SK-N-SH (cell line): Measurements from ENCODE around the gene PLCH1. TPM values are rescaled to one million over a fixed set of nuclear protein-coding genes. Genes with fewer than 3 reads are reported as not detected.
A peak's percentile ranks its signal among the peaks of the same experiment; 100 is the strongest.

Experiments used
- CTCF ChIA-PET: fragments of 300-600, 350-600 bp; formaldehyde crosslinking; extraction: SDS; loops from one replicate; lab custom pipeline; 2021; lab: Yijun Ruan, JAX
- POLR2A ChIA-PET: fragments of 350-600 bp; sonication (Branson Sonifier 250); formaldehyde crosslinking; extraction: SDS; loops from one replicate; lab custom pipeline; 2020; ENCODE audit warnings: antibody characterized with exemption, inconsistent platforms; lab: Yijun Ruan, JAX
- DNase-seq: peaks from one replicate; pipeline ENCODE4 v3.0.0; 2012
- H2AFZ ChIP-seq: fragments of 200-600 bp; sonication (generic); 2 replicates; pipeline ENCODE4 v1.8.1; 2016; ENCODE audit warnings: antibody characterized with exemption, mild to moderate bottlenecking, low read depth
- H3F3A ChIP-seq: fragments of 200-600 bp; sonication (generic); replicated peaks from 2 replicates; pipeline ENCODE3; 2016; ENCODE audit warnings: antibody characterized with exemption, mild to moderate bottlenecking; ENCODE audit not compliant: insufficient read depth
- H3K27ac ChIP-seq, 2 experiments: fragments of 200-500 bp in 1 of 2; fragments of 200-600 bp in 1 of 2; sonication (Bioruptor generic) in 1 of 2; sonication (generic), shearing (Covaris generic) in 1 of 2; 2 replicates each; pipeline versions ENCODE4 v1.5.1 to v1.6.1; 2014 to 2016; ENCODE audit warnings: low read depth in 2 of 2, inconsistent platforms in 1 of 2, low read length in 1 of 2, mild to moderate bottlenecking in 1 of 2, mixed read lengths in 1 of 2
- H3K27me3 ChIP-seq: fragments of 200-600 bp; sonication (generic), shearing (Covaris generic); 2 replicates; pipeline ENCODE4 v1.6.1; 2016; ENCODE audit warnings: mixed run types; ENCODE audit not compliant: insufficient read depth
- H3K36me3 ChIP-seq, 2 experiments: fragments of 200-500 bp in 1 of 2; fragments of 200-600 bp in 1 of 2; sonication (Bioruptor generic) in 1 of 2; sonication (generic) in 1 of 2; replicated peaks in 1 of 2; 2 replicates each; pipeline versions ENCODE3 to v1.5.1; 2014 to 2016; ENCODE audit warnings: low read length in 1 of 2, mild to moderate bottlenecking in 1 of 2; ENCODE audit not compliant: insufficient read depth in 2 of 2, control insufficient read depth in 1 of 2
- H3K4me1 ChIP-seq, 2 experiments: fragments of 200-500 bp in 1 of 2; fragments of 200-600 bp in 1 of 2; sonication (Bioruptor generic) in 1 of 2; sonication (generic), shearing (Covaris generic) in 1 of 2; 2 replicates each; pipeline versions ENCODE4 v1.5.1 to v1.6.1; 2014 to 2016; ENCODE audit warnings: low read depth in 1 of 2, low read length in 1 of 2, mixed run types in 1 of 2; ENCODE audit not compliant: insufficient read depth in 2 of 2, control insufficient read depth in 1 of 2
- H3K4me2 ChIP-seq: fragments of 200-600 bp; sonication (generic), shearing (Covaris generic); 2 replicates; pipeline ENCODE4 v1.6.1; 2017; ENCODE audit warnings: mixed run types
- H3K4me3 ChIP-seq, 2 experiments: fragments of 200-500 bp in 1 of 2; fragments of 200-600 bp in 1 of 2; sonication (Bioruptor generic) in 1 of 2; sonication (generic), shearing (Covaris generic) in 1 of 2; 2 replicates each; pipeline versions ENCODE4 v1.5.1 to v1.8.1; 2014 to 2016; ENCODE audit warnings: low read depth in 2 of 2, inconsistent platforms in 1 of 2, low read length in 1 of 2, mild to moderate bottlenecking in 1 of 2, mixed read lengths in 1 of 2, moderate library complexity in 1 of 2
- H3K79me2 ChIP-seq: fragments of 200-600 bp; sonication (generic); 2 replicates; pipeline ENCODE4 v1.8.1; 2017; ENCODE audit warnings: mild to moderate bottlenecking; ENCODE audit not compliant: insufficient read depth
- H3K9ac ChIP-seq: fragments of 200-600 bp; sonication (generic); 2 replicates; pipeline ENCODE4 v1.6.1; 2017; ENCODE audit warnings: mixed run types
- H3K9me2 ChIP-seq: fragments of 200-600 bp; sonication (generic); 2 replicates; pipeline ENCODE4 v1.6.1; 2017; ENCODE audit warnings: mixed run types
- H3K9me3 ChIP-seq: fragments of 200-600 bp; sonication (generic); 2 replicates; pipeline ENCODE4 v1.6.1; 2017; ENCODE audit warnings: mixed run types, mild to moderate bottlenecking, moderate library complexity
- H4K20me1 ChIP-seq: fragments of 200-600 bp; sonication (generic); 2 replicates; pipeline ENCODE4 v1.6.1; 2017; ENCODE audit warnings: mild to moderate bottlenecking, mixed run types; ENCODE audit not compliant: insufficient read depth
- CHD2 ChIP-seq: fragments of 150-350 bp; IDR thresholded peaks from 2 replicates; pipeline ENCODE4 v1.6.1; 2018; ENCODE audit warnings: low read length; ENCODE audit not compliant: partially characterized antibody
- EP300 ChIP-seq, 2 experiments: IDR thresholded peaks; 2 replicates each; pipeline versions ENCODE4 v1.4.0 to v1.6.1; 2012; ENCODE audit warnings: borderline replicate concordance in 1 of 2, low read depth in 1 of 2, low read length in 1 of 2
- EZH2phosphoT487 ChIP-seq: fragments of 200-600 bp; sonication (generic); IDR thresholded peaks from 2 replicates; pipeline ENCODE4 v1.6.1; 2017; ENCODE audit warnings: low read depth, mixed run types, mild to moderate bottlenecking, antibody characterized with exemption, moderate library complexity, borderline replicate concordance
- GATA2 ChIP-seq: sonication (generic); formaldehyde crosslinking; IDR thresholded peaks from 2 replicates; pipeline ENCODE4 v1.5.0; 2020; ENCODE audit warnings: mild to moderate bottlenecking, missing genetic modification reagents
- IRF3 ChIP-seq: fragments of 150-350 bp; IDR thresholded peaks from 2 replicates; pipeline ENCODE4 v1.6.1; 2016; ENCODE audit warnings: mild to moderate bottlenecking, low read depth, low read length
- MAX ChIP-seq: IDR thresholded peaks from 2 replicates; pipeline ENCODE4 v1.4.0; 2012; ENCODE audit warnings: low read depth
- MEF2A ChIP-seq: IDR thresholded peaks from 2 replicates; pipeline ENCODE4 v1.4.0; 2012; ENCODE audit warnings: low read depth, borderline replicate concordance
- MXI1 ChIP-seq: IDR thresholded peaks from 2 replicates; pipeline ENCODE4 v1.6.1; 2012; ENCODE audit warnings: mild to moderate bottlenecking, low read depth, low read length, improper control_type of control experiment
- NFIC ChIP-seq: IDR thresholded peaks from 2 replicates; pipeline ENCODE4 v1.4.0; 2012; ENCODE audit warnings: borderline replicate concordance
- SIN3A ChIP-seq: IDR thresholded peaks from 2 replicates; pipeline ENCODE4 v1.6.1; 2012; ENCODE audit warnings: low read depth, mild to moderate bottlenecking, low read length, moderate library complexity, borderline replicate concordance
- TEAD4 ChIP-seq: IDR thresholded peaks from 2 replicates; pipeline ENCODE4 v1.4.0; 2012; ENCODE audit warnings: mild to moderate bottlenecking, borderline replicate concordance; ENCODE audit not compliant: insufficient read depth
- USF2 ChIP-seq: fragments of 150-350 bp; IDR thresholded peaks from 2 replicates; pipeline ENCODE4 v1.6.1; 2017; ENCODE audit warnings: antibody characterized with exemption, low read length, low read depth, borderline replicate concordance
- WGBS: methylation state at CpG from one replicate; pipeline ENCODE4 v1.1.6; 2017; ENCODE audit warnings: low lambda C conversion rate; 5-methylcytosine and 5-hydroxymethylcytosine counted together
- polyA plus RNA-seq, 3 experiments: library from polyadenylated mRNA; depleted of rRNA; stranded (reverse); fragments of >200 nt; gene quantifications; 2 replicates each; pipeline ENCODE4 v1.2.3, GENCODE V29; 2012

The PLCH1 gene, protein sequence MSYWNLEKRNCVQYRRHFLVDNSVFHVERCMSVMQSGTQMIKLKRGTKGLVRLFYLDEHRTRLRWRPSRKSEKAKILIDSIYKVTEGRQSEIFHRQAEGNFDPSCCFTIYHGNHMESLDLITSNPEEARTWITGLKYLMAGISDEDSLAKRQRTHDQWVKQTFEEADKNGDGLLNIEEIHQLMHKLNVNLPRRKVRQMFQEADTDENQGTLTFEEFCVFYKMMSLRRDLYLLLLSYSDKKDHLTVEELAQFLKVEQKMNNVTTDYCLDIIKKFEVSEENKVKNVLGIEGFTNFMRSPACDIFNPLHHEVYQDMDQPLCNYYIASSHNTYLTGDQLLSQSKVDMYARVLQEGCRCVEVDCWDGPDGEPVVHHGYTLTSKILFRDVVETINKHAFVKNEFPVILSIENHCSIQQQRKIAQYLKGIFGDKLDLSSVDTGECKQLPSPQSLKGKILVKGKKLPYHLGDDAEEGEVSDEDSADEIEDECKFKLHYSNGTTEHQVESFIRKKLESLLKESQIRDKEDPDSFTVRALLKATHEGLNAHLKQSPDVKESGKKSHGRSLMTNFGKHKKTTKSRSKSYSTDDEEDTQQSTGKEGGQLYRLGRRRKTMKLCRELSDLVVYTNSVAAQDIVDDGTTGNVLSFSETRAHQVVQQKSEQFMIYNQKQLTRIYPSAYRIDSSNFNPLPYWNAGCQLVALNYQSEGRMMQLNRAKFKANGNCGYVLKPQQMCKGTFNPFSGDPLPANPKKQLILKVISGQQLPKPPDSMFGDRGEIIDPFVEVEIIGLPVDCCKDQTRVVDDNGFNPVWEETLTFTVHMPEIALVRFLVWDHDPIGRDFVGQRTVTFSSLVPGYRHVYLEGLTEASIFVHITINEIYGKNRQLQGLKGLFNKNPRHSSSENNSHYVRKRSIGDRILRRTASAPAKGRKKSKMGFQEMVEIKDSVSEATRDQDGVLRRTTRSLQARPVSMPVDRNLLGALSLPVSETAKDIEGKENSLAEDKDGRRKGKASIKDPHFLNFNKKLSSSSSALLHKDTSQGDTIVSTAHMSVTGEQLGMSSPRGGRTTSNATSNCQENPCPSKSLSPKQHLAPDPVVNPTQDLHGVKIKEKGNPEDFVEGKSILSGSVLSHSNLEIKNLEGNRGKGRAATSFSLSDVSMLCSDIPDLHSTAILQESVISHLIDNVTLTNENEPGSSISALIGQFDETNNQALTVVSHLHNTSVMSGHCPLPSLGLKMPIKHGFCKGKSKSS (N-terminal part only)
- polyA plus RNA-seq (2012; rRNA removed): 0.08 and 0.26 TPM in 2 replicates
- 0.10 and 0.13 TPM in 2 replicates for polyA plus RNA-seq (2012; cell fraction: cytosol; rRNA removed)
- 0.15 and 0.23 TPM in 2 replicates for polyA plus RNA-seq (2012; cell fraction: nucleus; rRNA removed)

- ChIA-PET CTCF (interaction anchor here (1.6 kb wide), 1 partner anchor 42 kb away, joined by 4 read pairs; no protein-coding TSS in a partner anchor), POLR2A (no interaction called here)
- Histone ChIP-seq H3F3A (no peaks in the 10 kb centered on the region), H3K27ac (peak within 1 kb of the TSS in 1 of 2 experiments; percentile 53; a peak in 1 of 4 replicates), H4K20me1 (no peaks in the 10 kb centered on the region), H3K4me1 (peaks cover 0 to 6% of the 10 kb centered on the region in 2 experiments; a peak in 1 of 4 replicates), H3K4me2 (peak within 1 kb of the TSS; percentile 98), H3K9ac (peak within 1 kb of the TSS; percentile 49), H3K9me3 (no peaks in the 10 kb centered on the region), H3K79me2 (no peaks in the 10 kb centered on the region), H3K36me3 (no peaks in the 10 kb centered on the region), H3K27me3 (peaks cover 13% of the 10 kb centered on the region; the same call in 1 of the 2 replicates), H3K9me2 (no peaks in the 10 kb centered on the region), H3K4me3 (peak within 1 kb of the TSS; percentile 79 to 82), H2AFZ (peak within 1 kb of the TSS; percentile 99)
- DNase-seq: peak; percentile 86
- TF ChIP-seq TEAD4 (no peak), EP300 (IDR thresholded peaks at IDR 0.05; ENCODE audit: borderline replicate concordance in 1 of 2, low read depth in 1 of 2, low read length in 1 of 2) (0 out of 4 replicates have a peak, but pooled peaks of 1 of the 2 experiments have one; percentile 8), EZH2phosphoT487 (no peak), SIN3A (0 out of 2 replicates have a peak, but pooled peaks have one; percentile 60), MEF2A (no peak), MXI1 (peak; percentile 61), CHD2 (peak; percentile 26), MAX (peak; percentile 65), NFIC (no peak)
- WGBS: 4% methylated on average over 24 of the region's 33 CpGs
These were observed at the start of gene PLCH1 for GRCh38 chr3:155744626-155745324. TSS of gene PLCH1 (minus strand) at chr3:155745071. CDS start at chr3:155704224, 40,847 bp downstream.

- Histone ChIP-seq H3K79me2 (0 out of 2 replicates have a peak, but pooled peaks cover 3% of the 10 kb centered on the region), H3K9me3 (no peaks in the 10 kb centered on the region), H3K9ac (no peak overlapping the region), H3K36me3 (peaks cover 0 to 3% of the 10 kb centered on the region in 2 experiments), H3K4me2 (no peak overlapping the region), H3K27ac (no peak overlapping the region), H3K4me1 (no peaks in the 10 kb centered on the region), H2AFZ (no peak overlapping the region), H4K20me1 (no peaks in the 10 kb centered on the region), H3K4me3 (no peak overlapping the region), H3K9me2 (no peaks in the 10 kb centered on the region), H3K27me3 (no peaks in the 10 kb centered on the region), H3F3A (no peaks in the 10 kb centered on the region)
- no peak for DNase-seq
- WGBS: 46% methylated on average over 1 of the region's 1 CpG
- TF ChIP-seq USF2: no peak
- no peak for TF ChIP-seq GATA2 (CRISPR knock-in tag)
- TF ChIP-seq IRF3: no peak
- no peak for TF ChIP-seq MXI1
- ChIA-PET POLR2A (no interaction called here), CTCF (no interaction called here)
These were observed 47.7 kb upstream of the PLCH1 start for GRCh38 chr3:155792532-155792931.
